Brain microvascular endothelial cell (primary cell): ENCODE data around the gene TMEM132D.

Source experiments
- DNase-seq: peaks from one replicate; pipeline ENCODE4 v3.0.0-alpha.2; 2020
- H3K27ac ChIP-seq: fragments of 250-450 bp; sonication (Bioruptor Pico); 2 replicates; pipeline ENCODE4 v1.5.1; 2020; ENCODE audit warnings: mild to moderate bottlenecking, moderate library complexity
- H3K27me3 ChIP-seq: fragments of 250-450 bp; sonication (Bioruptor Pico); replicated peaks from 2 replicates; pipeline ENCODE4 v1.5.1; 2020; ENCODE audit warnings: mild to moderate bottlenecking
- H3K36me3 ChIP-seq: fragments of 250-450 bp; sonication (Bioruptor Pico); replicated peaks from 2 replicates; pipeline ENCODE4 v1.5.1; 2020; ENCODE audit warnings: mild to moderate bottlenecking
- H3K4me3 ChIP-seq: 2 replicates; pipeline ENCODE4 v1.5.1; 2011; ENCODE audit warnings: low read depth, mild to moderate bottlenecking, control low read depth, low read length, moderate library complexity
- CTCF ChIP-seq: IDR thresholded peaks from 2 replicates; pipeline ENCODE4 v1.5.1; 2011; ENCODE audit warnings: low read depth, mild to moderate bottlenecking, moderate library complexity, low read length, control low read depth, inconsistent platforms; ENCODE audit errors: missing control alignments
- in situ Hi-C: cut with HindIII; loops from 2 replicates; pipeline ENCODE4 v1.10.0; 2017; ENCODE audit warnings: low sequenced_read_pairs, low pct_ligation_motif_present

TMEM132D gene

GRCh38 chr12:129179941-129180553 is 723.8 kb downstream of the TMEM132D start:
- no peak for TF ChIP-seq CTCF
- Histone ChIP-seq H3K36me3 (no peaks in the 10 kb centered on the region), H3K4me3 (no peak overlapping the region), H3K27ac (no peak overlapping the region), H3K27me3 (no peaks in the 10 kb centered on the region)
- in situ Hi-C loops, result no loop called here
- DNase-seq, result no peak

GRCh38 chr12:129169928-129170327 is 733.9 kb downstream of the TMEM132D start:
- no peak overlapping the region for H3K27ac ChIP-seq
- no peaks in the 10 kb centered on the region for H3K27me3 ChIP-seq
- no peak overlapping the region for H3K4me3 ChIP-seq
- no peaks in the 10 kb centered on the region for H3K36me3 ChIP-seq
- in situ Hi-C loops, result no loop called here
- no peak for TF ChIP-seq CTCF
- no peak for DNase-seq

GRCh38 chr12:129163861-129164260 is 740.0 kb downstream of the TMEM132D start:
- no peak for TF ChIP-seq CTCF
- no peak for DNase-seq
- Histone ChIP-seq H3K27ac (no peak overlapping the region), H3K27me3 (no peaks in the 10 kb centered on the region), H3K36me3 (no peaks in the 10 kb centered on the region), H3K4me3 (no peak overlapping the region)
- in situ Hi-C loops, result no loop called here

- DNase-seq, result no peak
- H3K4me3 ChIP-seq, result no peak overlapping the region
- no peaks in the 10 kb centered on the region for H3K36me3 ChIP-seq
- TF ChIP-seq CTCF, result no peak
- H3K27ac ChIP-seq, result no peak overlapping the region
- in situ Hi-C loops, result no loop called here
- H3K27me3 ChIP-seq, result no peaks in the 10 kb centered on the region
Observed at GRCh38 chr12:129163461-129163860, 740.4 kb downstream of the TMEM132D start.

- no peak overlapping the region for H3K27ac ChIP-seq
- H3K4me3 ChIP-seq, result no peak overlapping the region
- in situ Hi-C loops, result no loop called here
- H3K27me3 ChIP-seq, result no peaks in the 10 kb centered on the region
- peak; percentile 5 for TF ChIP-seq CTCF
- no peaks in the 10 kb centered on the region for H3K36me3 ChIP-seq
- no peak for DNase-seq
Observed at GRCh38 chr12:129162805-129163204, 741.0 kb downstream of the TMEM132D start.

GRCh38 chr12:129161511-129161910 is 742.3 kb downstream of the TMEM132D start:
- TF ChIP-seq CTCF, result no peak
- no peak for DNase-seq
- Histone ChIP-seq H3K36me3 (no peaks in the 10 kb centered on the region), H3K27ac (no peak overlapping the region), H3K27me3 (no peaks in the 10 kb centered on the region), H3K4me3 (no peak overlapping the region)
- in situ Hi-C loops, result no loop called here
